ENCODE results near the gene PPP1R14D.

Gene PPP1R14D

DNA sequence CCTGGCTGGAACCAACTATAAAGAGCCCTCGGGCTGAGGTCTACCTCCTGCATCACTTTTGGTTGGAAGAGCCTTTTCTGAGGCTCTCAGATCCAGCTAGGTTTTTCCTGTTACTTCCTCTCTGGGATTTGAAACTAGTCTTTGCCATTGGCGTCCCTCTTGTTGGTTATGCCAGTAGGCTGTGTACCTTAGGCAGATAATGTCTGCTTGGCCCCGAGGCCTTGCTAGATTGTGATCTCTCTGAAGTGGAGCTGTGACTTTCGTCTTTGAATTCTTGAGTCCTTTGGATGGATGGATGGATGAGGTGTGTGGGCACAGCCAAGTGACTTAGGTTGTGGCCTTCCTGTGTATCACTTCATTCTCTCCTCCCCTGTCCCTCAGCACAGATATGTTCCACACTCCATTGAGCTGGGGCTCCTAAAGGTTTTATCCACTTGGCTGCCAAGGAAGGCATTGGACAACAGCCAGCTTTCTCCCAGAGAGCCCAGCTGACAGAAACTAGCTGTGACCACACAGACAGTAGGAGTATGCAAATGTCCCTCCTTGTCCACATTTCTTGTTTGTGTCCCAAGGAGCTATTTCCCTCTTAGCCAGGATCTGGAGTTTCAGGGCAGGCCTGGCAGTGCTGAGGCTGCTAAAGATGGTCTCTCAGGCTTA lies 13.3 kb downstream of the PPP1R14D start:
- no peak for DNase-seq

DNA sequence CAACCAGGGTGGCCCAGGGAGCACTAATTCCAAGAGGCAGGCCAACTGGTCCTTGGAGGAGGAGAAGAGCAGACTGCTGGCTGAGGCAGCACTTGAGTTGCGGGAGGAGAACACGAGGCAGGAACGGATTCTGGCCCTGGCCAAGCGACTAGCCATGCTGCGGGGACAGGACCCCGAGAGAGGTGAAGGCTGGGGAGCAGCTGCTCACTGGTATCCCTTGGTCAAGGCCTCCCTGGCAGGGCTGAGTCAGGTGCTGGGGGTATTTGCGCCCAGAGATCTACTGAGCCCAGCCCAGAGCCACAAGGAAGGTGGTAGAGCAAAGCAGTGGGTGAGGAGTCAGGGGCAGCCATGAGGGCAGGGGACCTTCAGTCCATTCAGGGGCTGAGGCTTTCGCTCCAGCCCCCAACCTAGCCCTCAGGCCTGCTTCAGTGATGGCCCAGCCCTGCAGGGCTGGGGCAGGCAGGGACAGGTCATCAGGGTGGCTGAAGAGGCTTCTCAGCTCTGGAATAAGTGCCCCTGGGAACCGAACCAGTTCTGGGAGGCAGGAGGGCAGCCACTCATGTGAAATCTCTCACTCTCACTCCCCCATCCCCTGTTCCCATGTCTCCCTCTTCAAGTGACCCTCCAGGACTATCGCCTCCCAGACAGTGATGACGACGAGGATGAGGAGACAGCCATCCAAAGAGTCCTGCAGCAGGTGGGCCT lies 15.6 kb downstream of the PPP1R14D start:
- DNase-seq: no peak

DNA sequence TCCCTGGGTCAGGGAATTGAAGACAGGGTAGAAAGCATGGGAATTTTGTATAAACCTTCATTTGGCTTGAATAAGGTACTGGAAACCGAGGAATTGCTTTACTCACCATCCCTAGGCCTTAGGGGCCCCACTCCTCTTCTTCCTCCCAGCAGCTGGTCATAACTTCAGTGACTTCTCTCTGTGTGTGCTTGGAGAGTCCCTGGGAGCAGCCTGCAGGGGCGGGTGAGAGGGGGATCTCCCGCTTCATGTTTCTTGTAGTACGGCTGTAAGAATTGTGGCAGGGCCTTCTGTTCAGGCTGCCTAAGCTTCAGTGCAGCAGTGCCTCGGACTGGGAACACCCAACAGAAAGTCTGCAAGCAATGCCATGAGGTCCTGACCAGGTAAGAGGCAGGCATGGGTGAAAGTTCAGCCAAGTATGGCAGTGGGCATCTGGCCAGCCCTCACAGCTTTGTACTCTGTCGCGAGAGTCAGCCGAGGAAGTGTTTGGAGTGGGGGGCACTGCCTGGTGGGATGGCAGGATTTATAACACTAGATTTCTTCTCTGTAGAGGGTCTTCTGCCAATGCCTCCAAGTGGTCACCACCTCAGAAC lies 19.6 kb downstream of the PPP1R14D start:
- no peak for DNase-seq

DNA sequence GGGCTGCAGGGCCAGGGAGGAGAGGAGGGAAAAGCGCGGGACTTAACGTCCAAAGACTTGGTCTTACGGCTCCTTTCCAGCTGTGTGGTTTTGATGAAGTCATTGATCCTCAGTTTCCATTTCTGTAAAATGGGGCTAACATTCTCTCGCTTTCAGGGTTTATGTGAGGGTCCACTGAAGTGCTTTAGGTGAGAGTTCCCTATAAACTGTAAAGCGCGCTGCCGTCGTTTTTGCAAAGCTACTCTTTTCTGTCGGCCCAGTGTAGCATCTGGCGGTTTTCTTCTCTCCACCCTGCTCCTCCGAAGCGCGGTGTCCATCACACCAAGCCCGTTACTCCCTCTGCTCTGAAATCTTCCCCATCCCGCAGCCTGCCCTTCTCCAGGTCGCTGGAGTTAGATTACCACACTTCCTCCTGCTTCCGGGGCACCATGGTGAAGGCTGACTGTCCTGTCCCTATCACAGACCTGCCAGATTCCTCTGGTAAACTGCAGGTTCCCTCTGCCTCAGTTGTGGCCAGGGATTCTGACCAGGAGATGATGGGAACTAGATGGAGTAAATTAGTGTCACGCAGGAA lies 20.5 kb downstream of the PPP1R14D start:
- no peak for DNase-seq

DNA sequence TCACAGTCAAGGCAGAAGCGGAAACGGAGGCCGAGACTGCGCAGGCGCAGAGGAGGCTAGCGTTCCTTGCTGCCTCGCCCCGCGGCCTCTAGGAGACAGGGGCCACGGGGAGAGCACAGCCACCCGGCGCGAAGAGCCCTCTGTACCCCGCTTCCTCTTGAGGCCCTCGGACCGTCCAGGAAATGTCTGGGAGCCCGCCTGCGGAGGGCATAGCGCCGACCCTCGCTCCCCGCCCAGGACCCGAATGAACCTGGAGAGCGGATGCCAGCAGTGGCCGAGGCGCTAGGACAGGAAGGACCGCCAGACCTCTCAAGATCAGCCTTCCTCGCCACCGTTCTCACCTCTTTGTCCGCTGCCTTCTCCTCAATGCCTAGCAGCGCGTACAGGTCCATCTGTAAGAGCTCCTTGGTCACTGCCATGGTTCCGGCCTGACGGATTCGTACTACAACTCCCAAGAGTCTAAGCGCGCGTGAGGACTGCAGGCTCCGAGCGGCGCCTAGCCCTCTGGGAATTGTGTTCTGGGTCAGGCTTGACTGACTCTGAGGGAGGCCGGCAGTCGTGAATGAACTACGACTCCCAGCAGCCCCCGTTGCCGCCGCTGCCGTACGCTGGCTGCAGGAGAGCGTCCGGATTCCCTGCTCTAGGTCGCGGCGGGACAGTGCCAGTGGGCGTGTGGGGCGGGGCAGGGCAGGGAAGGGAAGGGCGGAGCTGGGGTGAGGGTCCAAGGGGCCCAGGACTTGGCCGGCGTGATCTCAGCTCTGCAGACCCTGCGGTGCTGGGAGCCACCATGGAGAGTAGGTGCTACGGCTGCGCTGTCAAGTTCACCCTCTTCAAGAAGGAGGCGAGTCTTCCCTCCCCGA lies 21.2 kb downstream of the PPP1R14D start, which contains the start of the genes DNAJC17 and ZFYVE19:
Gene DNAJC17, minus strand, starts transcription at position 446 of the 860 bp plus-strand sequence. Its CDS starts 27 bp downstream, at position 419.
Gene ZFYVE19, plus strand, starts transcription at position 62 of the 860 bp plus-strand sequence. Its CDS starts 501 bp downstream, at position 563.
- peak; percentile 94 for DNase-seq

DNA sequence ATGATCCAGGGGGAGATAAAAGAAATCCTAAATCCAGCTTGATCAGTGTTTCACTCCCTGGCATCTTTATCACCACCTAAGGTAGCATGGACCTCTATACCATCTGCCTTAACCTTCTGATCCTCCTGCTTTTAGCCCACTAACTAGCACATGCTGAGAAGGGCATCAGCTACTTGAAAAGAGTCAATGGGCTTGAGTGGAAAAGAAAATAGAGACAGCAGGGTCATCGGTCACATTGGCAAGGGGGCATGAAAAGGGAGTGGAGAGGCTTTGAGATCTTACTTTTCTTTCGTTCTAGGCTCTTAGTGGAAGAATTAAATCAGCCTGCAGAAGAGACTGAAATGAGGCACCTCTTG lies 21.9 kb downstream of the PPP1R14D start:
- DNase-seq: no peak

DNA sequence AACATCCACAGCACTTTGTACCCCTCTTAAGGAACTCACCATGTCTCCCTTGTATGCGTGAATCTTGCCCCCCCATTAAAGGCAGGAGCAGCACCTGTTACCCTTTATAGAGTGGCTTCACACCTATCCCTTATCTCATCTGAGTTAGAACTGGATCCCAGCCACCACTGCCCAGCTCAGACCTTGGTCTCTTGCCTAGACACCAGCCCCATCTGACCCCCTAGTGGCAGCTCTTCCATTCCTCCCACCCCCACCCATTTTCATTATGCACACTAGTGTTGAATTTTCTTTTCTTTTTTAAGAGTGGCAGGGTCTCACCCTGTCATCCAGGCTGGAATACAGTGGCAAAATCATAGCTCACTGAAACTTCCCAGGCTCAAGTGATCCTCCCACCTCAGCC lies 24.8 kb downstream of the PPP1R14D start:
- DNase-seq: no peak

DNA sequence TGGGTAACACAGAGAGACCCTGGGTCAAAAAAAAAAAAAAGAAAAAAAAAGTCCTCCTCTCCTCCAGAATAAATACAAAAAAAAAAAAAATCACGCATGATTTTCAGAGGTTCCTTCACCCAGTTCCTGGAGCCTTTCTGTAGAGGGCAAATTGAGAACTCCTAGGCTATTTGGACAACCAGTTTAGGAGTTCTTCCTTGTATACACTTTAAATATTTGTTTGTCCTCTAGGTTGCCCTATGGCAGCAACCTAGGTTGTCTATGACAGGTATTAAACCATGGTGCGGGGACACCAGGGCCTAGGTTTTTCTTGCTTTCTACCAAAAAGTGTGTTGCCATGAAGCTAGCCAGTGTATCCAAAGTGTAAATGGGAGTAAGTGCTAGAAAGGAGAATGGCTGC lies 25.4 kb downstream of the PPP1R14D start:
- no peak for DNase-seq

DNA sequence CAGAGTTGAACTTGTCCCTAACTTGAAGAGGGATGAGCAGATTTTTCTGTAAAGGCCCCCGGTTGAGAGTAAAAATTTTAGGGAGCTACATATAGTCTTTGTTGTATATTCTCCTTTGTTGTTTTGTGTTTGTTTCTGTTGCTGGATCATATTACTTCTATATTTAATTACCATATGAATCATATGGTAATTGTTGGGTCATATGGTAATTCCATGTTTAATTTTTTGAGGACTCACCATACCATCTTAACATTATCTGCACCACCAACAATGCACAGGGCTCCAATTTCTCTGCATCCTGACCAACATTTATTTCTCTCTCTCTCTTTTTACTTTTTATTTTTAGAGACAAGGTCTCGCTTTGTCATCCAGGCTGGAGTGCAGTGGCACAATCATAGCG lies 29.0 kb downstream of the PPP1R14D start:
- no peak for DNase-seq

DNA sequence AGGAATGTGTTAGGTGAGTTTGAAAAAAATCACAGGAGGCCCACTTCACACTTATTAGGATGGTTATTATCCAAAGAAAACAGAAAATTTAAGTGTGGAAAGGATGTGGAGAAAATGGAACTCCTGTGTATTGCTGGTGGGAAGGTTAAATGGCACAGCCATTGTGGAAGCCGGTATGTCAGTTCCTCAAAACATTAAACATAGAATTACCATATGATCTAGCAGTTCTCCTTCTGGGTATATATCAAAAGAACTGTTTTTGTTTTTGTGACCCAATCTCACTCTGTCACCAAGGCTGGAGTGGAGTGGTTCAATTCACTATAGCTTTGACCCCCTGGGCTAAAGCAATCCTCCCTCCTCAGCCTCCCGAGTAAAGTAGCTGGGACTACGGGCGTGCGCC lies 32.0 kb downstream of the PPP1R14D start:
- DNase-seq: no peak

DNA sequence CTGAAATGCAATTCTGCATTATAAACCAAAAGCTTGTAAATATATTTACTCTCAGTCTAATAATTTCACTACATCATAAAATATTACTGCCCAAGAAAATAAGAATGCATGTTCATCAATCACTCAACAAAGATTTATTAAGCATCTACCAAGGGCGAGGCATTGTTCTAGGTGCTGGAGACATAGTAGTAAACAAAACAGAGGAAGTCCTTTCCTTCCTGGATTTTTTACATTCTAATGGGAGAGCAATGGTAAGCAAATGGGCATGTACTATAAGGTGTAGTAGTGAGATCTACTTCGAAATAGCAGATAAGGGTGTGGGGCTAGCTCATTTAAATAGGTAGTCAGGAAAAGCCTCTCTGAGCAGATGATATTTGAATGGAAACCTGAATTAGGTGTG lies 32.5 kb downstream of the PPP1R14D start:
- DNase-seq: no peak

DNA sequence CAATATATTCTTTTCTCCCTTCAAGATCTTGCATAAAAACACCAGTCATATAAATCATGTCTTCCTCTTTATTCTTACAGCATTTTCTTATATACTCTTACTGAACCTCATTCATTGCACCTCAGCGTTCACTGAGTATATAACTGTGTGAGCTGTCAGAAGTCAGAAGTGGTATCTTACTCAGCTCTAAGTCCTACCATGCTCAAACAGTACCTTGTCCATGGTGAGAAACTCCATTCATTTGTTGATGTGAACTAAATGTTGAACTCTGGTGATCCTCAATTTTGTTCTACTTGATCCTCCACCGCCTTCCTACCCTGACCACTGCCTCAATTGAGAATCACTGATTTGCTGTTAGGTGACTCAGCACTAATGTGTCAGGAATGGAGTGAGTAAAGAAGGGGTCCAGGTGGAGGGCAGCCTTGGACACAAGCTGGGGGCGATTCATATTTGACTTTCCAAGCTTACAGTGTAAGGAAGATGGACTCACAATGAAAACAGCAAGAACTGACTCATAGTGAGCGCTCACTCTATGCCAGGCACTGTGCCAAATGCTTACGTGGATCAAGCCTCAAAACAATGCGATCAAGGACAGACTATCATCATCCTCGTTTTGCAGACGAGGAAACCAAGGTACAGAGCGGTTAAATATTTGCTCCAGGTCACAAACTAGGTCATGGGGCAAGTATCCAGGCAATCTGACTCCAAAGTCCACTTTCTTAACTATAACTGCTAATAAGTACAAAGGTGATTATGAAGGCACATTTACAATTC lies 35.1 kb downstream of the PPP1R14D start:
- no peak for DNase-seq

DNA sequence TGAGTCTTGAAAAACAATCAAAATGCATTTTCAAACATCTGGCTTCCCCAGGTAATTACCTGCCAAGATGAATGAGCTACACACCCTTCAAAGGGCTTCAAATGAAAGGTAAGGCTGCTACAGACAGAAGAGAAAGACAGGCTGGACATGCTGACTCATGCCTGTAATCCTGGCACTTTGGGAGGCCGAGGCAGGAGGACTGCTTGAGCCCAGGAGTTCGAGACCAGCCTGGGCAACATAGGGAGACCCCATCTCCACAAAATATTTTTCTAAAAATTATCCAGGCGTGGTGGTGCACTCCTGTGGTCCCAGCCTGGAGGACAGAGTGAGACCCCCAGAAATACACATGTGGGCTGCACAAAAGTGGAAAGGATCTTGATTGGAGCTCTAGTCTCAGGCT lies 36.1 kb downstream of the PPP1R14D start:
- no peak for DNase-seq

DNA sequence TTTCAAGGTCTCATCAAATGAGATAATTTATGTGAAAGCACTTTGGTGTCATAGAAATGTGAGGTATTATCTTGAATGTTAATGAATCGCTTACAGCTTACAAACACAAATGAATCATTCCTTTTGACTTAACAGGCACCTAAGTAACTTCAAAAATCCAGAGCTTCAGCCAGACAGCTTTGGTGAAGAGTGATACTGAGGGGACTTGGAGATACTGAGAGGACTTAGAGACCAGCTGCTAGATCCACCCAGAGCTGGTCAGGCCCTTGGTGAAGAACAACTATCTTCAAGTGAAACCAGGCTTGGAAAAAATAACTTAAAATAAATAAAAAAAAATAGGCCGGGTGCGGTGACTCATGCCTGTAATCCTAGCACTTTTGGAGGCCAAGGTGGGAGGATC lies 37.8 kb downstream of the PPP1R14D start:
- no peak for DNase-seq

DNA sequence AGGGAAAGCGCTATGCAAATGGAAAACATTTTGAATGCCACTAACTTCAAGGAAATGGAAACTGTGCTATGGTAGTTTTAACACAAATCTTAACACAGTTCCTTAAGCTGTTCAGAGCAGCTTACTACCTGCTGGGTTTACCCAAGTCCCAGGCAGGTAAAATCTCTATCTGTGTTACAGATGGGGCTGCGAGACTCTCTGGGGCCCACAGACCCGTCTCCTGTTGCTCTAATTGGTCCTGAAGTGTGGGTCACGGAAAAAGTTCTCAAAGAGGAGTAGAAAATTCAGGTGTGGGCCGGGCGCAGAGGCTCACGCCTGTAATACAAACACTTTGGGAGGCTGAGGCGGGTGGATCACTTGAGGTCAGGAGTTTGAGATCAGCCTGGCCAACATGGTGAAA lies 38.5 kb downstream of the PPP1R14D start:
- DNase-seq: no peak

DNA sequence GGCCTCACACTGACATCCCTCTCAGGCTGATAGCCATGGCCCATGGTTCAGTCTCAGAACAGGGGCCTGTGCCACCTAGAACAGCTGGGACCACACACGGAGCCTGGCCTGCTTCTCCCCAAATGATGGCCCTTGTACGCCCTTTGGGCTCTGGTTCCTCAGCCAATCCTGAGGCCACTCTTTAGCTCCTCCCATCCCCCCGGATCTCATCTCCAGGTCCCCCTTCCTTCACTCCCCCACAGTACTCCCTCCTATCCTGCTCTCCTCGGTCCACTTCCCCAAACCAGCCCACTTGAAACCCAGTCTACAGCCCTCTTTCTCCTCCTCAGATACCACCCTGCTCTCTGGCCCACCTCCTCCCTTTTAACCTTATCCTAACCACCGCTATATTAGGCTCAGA lies 39.4 kb downstream of the PPP1R14D start:
- no peak for DNase-seq

DNA sequence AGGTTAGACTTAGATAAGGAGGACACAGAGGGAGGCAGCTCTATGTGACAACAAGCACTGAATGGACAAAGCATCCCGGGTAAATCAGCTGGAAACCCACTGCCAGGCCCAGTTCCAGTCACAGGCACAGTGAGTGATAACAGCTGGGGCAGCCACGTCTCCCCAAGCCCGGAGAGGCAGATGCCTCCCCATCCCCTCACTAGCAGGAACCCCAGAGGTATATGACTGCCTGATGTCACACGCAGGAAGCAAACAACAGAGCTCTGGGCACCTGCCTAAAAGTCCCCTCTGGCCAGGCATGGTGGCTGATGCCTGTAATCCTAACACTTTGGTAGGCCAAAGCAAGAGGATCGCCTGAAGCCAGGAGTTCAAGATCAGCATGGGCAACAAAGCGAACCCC lies 40.5 kb downstream of the PPP1R14D start:
- no peak for DNase-seq

DNA sequence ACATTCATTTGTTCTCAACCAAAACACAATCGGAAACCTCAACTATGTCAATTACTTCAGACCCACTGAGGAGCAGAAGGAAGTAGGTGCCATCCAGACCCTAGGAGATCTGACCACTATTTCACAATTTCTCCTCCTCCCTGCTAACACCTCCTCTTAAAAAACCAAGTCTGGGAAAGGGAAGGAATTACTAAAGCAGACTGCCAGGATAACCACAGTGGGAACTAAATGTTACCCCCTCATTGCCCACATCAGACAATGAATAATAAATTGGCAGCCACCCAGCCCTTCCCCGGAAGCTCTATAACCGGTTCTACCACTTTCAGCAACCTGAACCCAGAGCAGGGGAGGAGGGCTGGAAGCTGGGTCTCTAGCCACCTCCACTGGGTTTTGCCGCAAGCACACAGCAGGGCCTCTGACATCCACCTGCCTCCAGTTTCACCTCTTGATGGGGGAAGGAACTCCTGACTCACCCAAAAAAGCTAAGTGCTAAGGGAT lies 41.1 kb downstream of the PPP1R14D start:
- DNase-seq: no peak

DNA sequence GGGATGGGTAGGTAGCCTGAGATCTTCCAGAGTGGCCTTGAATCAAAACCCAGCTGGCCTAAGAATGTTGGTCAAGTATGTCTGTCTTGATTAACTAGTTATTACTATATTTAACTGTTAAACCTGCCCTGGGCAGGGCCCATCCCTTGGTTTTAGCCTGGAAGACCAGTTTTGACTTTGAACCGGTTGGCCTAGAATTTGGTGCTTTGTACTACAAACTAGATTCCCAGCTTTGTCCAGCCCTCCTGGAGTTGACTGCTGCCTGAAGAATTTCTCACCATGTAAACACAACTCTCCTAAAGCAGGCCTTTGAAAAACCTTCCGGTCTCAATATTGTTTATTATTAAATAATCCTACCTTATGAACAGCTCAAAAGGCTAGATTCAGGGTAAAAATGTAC lies 42.7 kb downstream of the PPP1R14D start:
- no peak for DNase-seq

DNA sequence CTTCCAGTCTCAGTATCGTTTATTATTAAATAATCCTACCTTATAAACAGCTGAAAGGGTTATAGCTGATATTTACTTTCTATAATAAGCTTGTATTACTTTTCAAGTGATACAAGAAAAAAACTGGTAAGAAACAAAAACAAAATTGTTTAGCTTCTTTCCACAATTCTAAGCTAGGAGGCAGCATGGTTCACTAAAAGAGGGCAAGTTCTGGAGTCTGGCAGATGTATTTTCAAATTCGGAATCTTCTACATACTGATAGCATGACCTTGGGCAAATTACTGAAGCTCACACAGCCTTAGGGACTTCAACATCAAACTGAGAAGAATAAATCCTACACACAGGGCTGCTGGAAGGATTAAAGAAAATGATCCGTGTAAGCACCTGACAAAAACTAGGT lies 43.3 kb downstream of the PPP1R14D start:
- DNase-seq: no peak

DNA sequence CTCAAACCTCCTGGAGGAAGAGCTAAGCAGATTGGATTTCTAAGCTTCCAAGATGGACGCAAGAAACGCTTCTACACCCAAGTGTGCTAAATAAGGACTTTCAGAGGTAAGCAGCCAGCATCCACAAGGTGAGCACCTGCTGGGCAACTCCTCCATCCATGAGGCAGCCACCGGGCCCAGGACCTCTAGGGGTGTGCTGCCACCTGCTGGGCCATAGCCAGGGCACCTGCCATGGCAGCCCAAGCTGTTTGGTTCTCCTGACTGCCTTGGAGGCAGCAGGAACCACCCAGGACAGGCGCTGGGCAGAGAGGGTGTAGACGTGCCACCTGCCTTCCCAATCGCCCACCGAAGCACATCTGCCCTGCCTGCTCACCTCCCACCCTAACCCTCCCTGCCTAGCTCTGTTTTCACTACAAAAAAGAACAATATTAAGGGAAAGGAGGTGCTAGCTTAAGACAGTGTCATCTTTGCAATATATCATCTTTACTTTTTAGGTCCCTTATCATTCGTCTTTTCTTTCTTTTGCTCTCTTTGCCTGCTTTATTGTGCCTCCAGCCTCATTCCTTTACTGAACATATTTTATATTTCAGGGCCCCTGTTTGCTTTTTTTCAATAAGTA lies 45.8 kb downstream of the PPP1R14D start:
- DNase-seq: peak; percentile 77

All from CD4-positive, alpha-beta T cell treated with Interleukin-15 for 1 hour (primary cell).